K562 (cell line): Measurements from ENCODE around the gene ANK3. TPM values are rescaled to one million over a fixed set of nuclear protein-coding genes. Genes with fewer than 3 reads are reported as not detected.

Experiments
- HES1 ChIP-seq: fragments of 450-650 bp; IDR thresholded peaks from 2 replicates; pipeline ENCODE4 v1.6.1; 2016; ENCODE audit warnings: low read depth, mild to moderate bottlenecking, moderate library complexity
- HINFP ChIP-seq: fragments of 450-650 bp; conservative IDR thresholded peaks from 2 replicates; pipeline ENCODE4 v1.6.1; 2016; ENCODE audit warnings: missing genetic modification characterization, low read depth, mild to moderate bottlenecking, control low read depth, missing compliant biosample characterization
- IFI16 ChIP-seq: fragments of 250-450 bp; sonication (Bioruptor Pico); IDR thresholded peaks from 2 replicates; pipeline ENCODE4 v2.1.2; 2022; ENCODE audit warnings: mild to moderate bottlenecking, inconsistent platforms
- ZNF197 ChIP-seq: fragments of 200-800 bp; sonication (Bioruptor generic); IDR thresholded peaks from 2 replicates; pipeline ENCODE4 v1.6.1; 2016; ENCODE audit warnings: low read depth, missing genetic modification characterization, missing compliant biosample characterization
- ZNF561 ChIP-seq: fragments of 450-650 bp; formaldehyde crosslinking; conservative IDR thresholded peaks from 2 replicates; pipeline ENCODE4 v1.4.0; 2020; ENCODE audit warnings: mild to moderate bottlenecking, moderate library complexity
- ZNF609 ChIP-seq: sonication (generic); formaldehyde crosslinking; IDR thresholded peaks from 2 replicates; pipeline ENCODE4 v1.8.1; 2023; ENCODE audit warnings: missing genetic modification reagents, mild to moderate bottlenecking, borderline replicate concordance
- polyA plus RNA-seq, 8 experiments: library from polyadenylated mRNA; depleted of rRNA in 4 of 8; stranded (reverse) in 5 of 8; unstranded in 3 of 8; fragments of >200 nt; fragmentation: Nextera tagmentation in 2 of 8; fragmentation: Illumina TruSeq in 1 of 8; extraction: Ambion mirVana in 2 of 8; extraction: Trizol in 1 of 8; gene quantifications; 2 replicates each; pipeline versions ENCODE4 v1.2.1 to v1.2.3, GENCODE V29; 2011 to 2014; ENCODE audit warnings: inconsistent platforms in 1 of 8, missing spikeins in 1 of 8
- total RNA-seq, 7 experiments: library from RNA; depleted of rRNA in 6 of 7; stranded (reverse); fragments of >200 nt in 6 of 7; fragmentation: Illumina TruSeq in 2 of 7; extraction: Trizol in 2 of 7; gene quantifications; 2 replicates each; pipeline versions ENCODE4 v1.2.1 to v1.2.3, GENCODE V29; 2011 to 2021; ENCODE audit warnings: low replicate concordance in 1 of 7
- TF ChIP-seq, protein P1 (sequence below): sonication (generic); formaldehyde crosslinking; IDR thresholded peaks from 2 replicates; pipeline ENCODE4 v1.8.1; 2023; ENCODE audit warnings: mild to moderate bottlenecking, missing genetic modification reagents
- TF ChIP-seq, protein P2 (sequence below): fragments of 450-650 bp; IDR thresholded peaks from 2 replicates; pipeline ENCODE4 v1.6.1; 2017; ENCODE audit warnings: antibody characterized with exemption, mild to moderate bottlenecking
- TF ChIP-seq, protein P3 (sequence below), 2 experiments: IDR thresholded peaks; 2 replicates each; pipeline ENCODE4 v1.6.1; 2011; ENCODE audit warnings: borderline replicate concordance in 1 of 2, control low read depth in 1 of 2, low read depth in 1 of 2, low read length in 1 of 2, mild to moderate bottlenecking in 1 of 2, mixed read lengths in 1 of 2, moderate library complexity in 1 of 2; ENCODE audit not compliant: insufficient read depth in 1 of 2, insufficient read length in 1 of 2, poor library complexity in 1 of 2, severe bottlenecking in 1 of 2; ENCODE audit errors: extremely low read depth in 1 of 2

ANK3 gene
- total and polyA plus RNA-seq, 9 of the 15 experiments (the other 6 are each of a cell fraction or from before 2014, with no cell fraction given) = 10.0 to 32.3 (median 17.9) TPM

DNA sequence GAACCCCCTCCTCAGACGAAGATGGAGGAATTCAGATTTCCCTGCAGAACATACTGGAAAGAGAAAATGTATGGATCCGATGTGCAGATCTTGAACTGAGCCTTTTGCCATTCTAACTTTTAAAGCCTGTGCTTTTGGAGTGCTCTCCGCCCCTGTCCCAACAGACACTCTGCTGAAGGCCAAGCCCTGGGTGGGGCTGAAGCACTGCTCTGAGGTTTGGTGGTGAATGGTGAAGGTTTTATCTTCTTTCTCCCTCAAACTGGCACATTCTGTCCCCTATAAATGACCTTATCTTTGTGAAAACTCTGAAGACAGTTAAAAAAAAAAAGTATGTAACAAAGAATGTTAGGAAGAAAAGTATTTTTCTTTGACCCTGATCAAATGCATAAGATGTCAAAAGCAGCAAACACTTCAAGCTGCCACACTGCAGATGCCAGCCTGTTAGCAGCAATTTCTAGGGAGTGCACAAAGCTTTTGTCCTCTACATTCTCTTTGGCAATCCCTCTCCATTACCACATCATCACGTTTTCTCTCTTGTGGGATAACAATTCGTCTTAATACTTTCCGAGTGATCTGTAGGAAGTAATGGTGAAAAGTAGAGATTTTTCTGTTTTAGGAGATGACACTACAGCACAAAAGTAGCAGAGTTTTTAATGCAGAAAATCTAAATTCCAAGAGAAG is 346.0 kb downstream of the ANK3 start (continued):
- TF ChIP-seq ZNF609 (no peak), ZNF561 (no peak), IFI16 (CRISPR knock-in tag) (no peak), ZNF197 (CRISPR knock-in tag) (no peak), HINFP (tag) (no peak), HES1 (no peak)
- TF ChIP-seq, protein P1, sequence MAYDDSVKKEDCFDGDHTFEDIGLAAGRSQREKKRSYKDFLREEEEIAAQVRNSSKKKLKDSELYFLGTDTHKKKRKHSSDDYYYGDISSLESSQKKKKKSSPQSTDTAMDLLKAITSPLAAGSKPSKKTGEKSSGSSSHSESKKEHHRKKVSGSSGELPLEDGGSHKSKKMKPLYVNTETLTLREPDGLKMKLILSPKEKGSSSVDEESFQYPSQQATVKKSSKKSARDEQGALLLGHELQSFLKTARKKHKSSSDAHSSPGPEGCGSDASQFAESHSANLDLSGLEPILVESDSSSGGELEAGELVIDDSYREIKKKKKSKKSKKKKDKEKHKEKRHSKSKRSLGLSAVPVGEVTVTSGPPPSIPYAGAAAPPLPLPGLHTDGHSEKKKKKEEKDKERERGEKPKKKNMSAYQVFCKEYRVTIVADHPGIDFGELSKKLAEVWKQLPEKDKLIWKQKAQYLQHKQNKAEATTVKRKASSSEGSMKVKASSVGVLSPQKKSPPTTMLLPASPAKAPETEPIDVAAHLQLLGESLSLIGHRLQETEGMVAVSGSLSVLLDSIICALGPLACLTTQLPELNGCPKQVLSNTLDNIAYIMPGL = no peak
- TF ChIP-seq, protein P2, sequence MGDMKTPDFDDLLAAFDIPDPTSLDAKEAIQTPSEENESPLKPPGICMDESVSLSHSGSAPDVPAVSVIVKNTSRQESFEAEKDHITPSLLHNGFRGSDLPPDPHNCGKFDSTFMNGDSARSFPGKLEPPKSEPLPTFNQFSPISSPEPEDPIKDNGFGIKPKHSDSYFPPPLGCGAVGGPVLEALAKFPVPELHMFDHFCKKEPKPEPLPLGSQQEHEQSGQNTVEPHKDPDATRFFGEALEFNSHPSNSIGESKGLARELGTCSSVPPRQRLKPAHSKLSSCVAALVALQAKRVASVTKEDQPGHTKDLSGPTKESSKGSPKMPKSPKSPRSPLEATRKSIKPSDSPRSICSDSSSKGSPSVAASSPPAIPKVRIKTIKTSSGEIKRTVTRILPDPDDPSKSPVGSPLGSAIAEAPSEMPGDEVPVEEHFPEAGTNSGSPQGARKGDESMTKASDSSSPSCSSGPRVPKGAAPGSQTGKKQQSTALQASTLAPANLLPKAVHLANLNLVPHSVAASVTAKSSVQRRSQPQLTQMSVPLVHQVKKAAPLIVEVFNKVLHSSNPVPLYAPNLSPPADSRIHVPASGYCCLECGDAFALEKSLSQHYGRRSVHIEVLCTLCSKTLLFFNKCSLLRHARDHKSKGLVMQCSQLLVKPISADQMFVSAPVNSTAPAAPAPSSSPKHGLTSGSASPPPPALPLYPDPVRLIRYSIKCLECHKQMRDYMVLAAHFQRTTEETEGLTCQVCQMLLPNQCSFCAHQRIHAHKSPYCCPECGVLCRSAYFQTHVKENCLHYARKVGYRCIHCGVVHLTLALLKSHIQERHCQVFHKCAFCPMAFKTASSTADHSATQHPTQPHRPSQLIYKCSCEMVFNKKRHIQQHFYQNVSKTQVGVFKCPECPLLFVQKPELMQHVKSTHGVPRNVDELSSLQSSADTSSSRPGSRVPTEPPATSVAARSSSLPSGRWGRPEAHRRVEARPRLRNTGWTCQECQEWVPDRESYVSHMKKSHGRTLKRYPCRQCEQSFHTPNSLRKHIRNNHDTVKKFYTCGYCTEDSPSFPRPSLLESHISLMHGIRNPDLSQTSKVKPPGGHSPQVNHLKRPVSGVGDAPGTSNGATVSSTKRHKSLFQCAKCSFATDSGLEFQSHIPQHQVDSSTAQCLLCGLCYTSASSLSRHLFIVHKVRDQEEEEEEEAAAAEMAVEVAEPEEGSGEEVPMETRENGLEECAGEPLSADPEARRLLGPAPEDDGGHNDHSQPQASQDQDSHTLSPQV = no peak
- TF ChIP-seq, protein P3, sequence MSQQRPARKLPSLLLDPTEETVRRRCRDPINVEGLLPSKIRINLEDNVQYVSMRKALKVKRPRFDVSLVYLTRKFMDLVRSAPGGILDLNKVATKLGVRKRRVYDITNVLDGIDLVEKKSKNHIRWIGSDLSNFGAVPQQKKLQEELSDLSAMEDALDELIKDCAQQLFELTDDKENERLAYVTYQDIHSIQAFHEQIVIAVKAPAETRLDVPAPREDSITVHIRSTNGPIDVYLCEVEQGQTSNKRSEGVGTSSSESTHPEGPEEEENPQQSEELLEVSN (IDR thresholded peaks at IDR 0.05; ENCODE audit: borderline replicate concordance in 1 of 2, extremely low read depth in 1 of 2, insufficient read depth in 1 of 2, insufficient read length in 1 of 2, low read depth in 1 of 2, low read length in 1 of 2, poor library complexity in 1 of 2, severe bottlenecking in 1 of 2) = no peak
